LNCAP (cell line): Measurements from ENCODE around the gene PRRC2A.

Experiments
- CTCF ChIP-seq: fragments of 450-650 bp; IDR thresholded peaks from 2 replicates; pipeline ENCODE4 v1.5.1; 2017; ENCODE audit warnings: mild to moderate bottlenecking

The PRRC2A gene

GRCh38 chr6:31588871-31589650 is 31.5 kb upstream of the PRRC2A start:
- no peak for TF ChIP-seq CTCF

GRCh38 chr6:31592396-31592771 is 28.1 kb upstream of the PRRC2A start:
- no peak for TF ChIP-seq CTCF

- TF ChIP-seq CTCF, result no peak
Observed at GRCh38 chr6:31597006-31597405, 23.5 kb upstream of the PRRC2A start.

- no peak for TF ChIP-seq CTCF
Observed at GRCh38 chr6:31607317-31607716, 13.2 kb upstream of the PRRC2A start.

GRCh38 chr6:31609519-31610406 is 10.8 kb upstream of the PRRC2A start:
- no peak for TF ChIP-seq CTCF

GRCh38 chr6:31610968-31611367 is 9.5 kb upstream of the PRRC2A start:
- no peak for TF ChIP-seq CTCF

GRCh38 chr6:31614075-31614619 is 6.4 kb upstream of the PRRC2A start:
- no peak for TF ChIP-seq CTCF
